Chondrocyte (in vitro differentiated cells): ENCODE data around the gene NMUR2. TPM values are rescaled to one million over a fixed set of nuclear protein-coding genes. Genes with fewer than 3 reads are reported as not detected.

ENCODE experiments used
- DNase-seq: peaks from one replicate; pipeline ENCODE4 v3.0.0; 2021; ENCODE audit warnings: mixed read lengths, low spot score
- H3K27ac Mint-ChIP-seq: one replicate; pipeline ENCODE4 v1.8.0; 2021; ENCODE audit warnings: mild to moderate bottlenecking, moderate library complexity, mixed read lengths; ENCODE audit not compliant: unreplicated experiment
- H3K27me3 Mint-ChIP-seq: 2 replicates; pipeline ENCODE4 v1.8.0; 2021; ENCODE audit warnings: low read depth, mixed read lengths
- H3K36me3 Mint-ChIP-seq: 2 replicates; pipeline ENCODE4 v1.8.0; 2021; ENCODE audit warnings: low read depth, mixed read lengths
- H3K4me1 Mint-ChIP-seq: 2 replicates; pipeline ENCODE4 v1.8.0; 2021; ENCODE audit warnings: low read depth, mild to moderate bottlenecking, mixed read lengths
- H3K4me3 Mint-ChIP-seq: one replicate; pipeline ENCODE4 v1.8.0; 2021; ENCODE audit warnings: mild to moderate bottlenecking, moderate library complexity, mixed read lengths; ENCODE audit not compliant: unreplicated experiment
- H3K9me3 Mint-ChIP-seq: 2 replicates; pipeline ENCODE4 v1.8.0; 2021; ENCODE audit warnings: low read depth, mixed read lengths
- CTCF ChIP-seq: fragments of 200-600 bp; sonication (generic); IDR thresholded peaks from 2 replicates; pipeline ENCODE4 v1.5.0; 2021; ENCODE audit warnings: antibody characterized with exemption, mild to moderate bottlenecking, moderate library complexity
- long read RNA-seq: library from polyadenylated mRNA; stranded (forward); transcript quantifications from one replicate; pipeline ENCODE4 v2.0.0, GENCODE V29; 2021
- total RNA-seq: library from RNA; stranded (reverse); gene quantifications from 3 replicates; pipeline ENCODE4 v1.2.1, GENCODE V29; 2021

Gene NMUR2
- not detected in 3 replicates for total RNA-seq
- long read RNA-seq = 0 reads

- H3K4me3 Mint-ChIP-seq = no peak within 1 kb of the TSS
- H3K27ac Mint-ChIP-seq = no peak within 1 kb of the TSS
These were observed at the start of gene NMUR2 for GRCh38 chr5:152405145-152405544. NMUR2 (minus strand) TSS chr5:152405279; CDS start chr5:152405113, 166 bp downstream.

GRCh38 chr5:152443935-152444334 is 38.9 kb upstream of the NMUR2 start:
- no peak for TF ChIP-seq CTCF
- no peak for DNase-seq
- H3K4me1 Mint-ChIP-seq = no peaks in the 10 kb centered on the region
- H3K27me3 Mint-ChIP-seq = peaks cover 5% of the 10 kb centered on the region
- no peaks in the 10 kb centered on the region for H3K36me3 Mint-ChIP-seq
- no peak overlapping the region for H3K27ac Mint-ChIP-seq
- H3K9me3 Mint-ChIP-seq = peaks cover 4% of the 10 kb centered on the region
- H3K4me3 Mint-ChIP-seq = no peak overlapping the region

More at GRCh38 chr5:152405145-152405544, at the start of gene NMUR2:
- Mint-ChIP-seq H3K9me3 (peaks cover 12% of the 10 kb centered on the region), H3K27me3 (peaks cover 7% of the 10 kb centered on the region), H3K4me1 (no peaks in the 10 kb centered on the region), H3K36me3 (no peaks in the 10 kb centered on the region)
- no peak for DNase-seq
- TF ChIP-seq CTCF = no peak

- no peaks in the 10 kb centered on the region for H3K4me1 Mint-ChIP-seq
- H3K27me3 Mint-ChIP-seq = peaks cover 5% of the 10 kb centered on the region
- peaks cover 4% of the 10 kb centered on the region for H3K9me3 Mint-ChIP-seq
- H3K27ac Mint-ChIP-seq = no peak overlapping the region
- no peak overlapping the region for H3K4me3 Mint-ChIP-seq
- no peaks in the 10 kb centered on the region for H3K36me3 Mint-ChIP-seq
- TF ChIP-seq CTCF = no peak
- no peak for DNase-seq
These were observed 34.7 kb upstream of the NMUR2 start for GRCh38 chr5:152439791-152440190.

- Mint-ChIP-seq H3K36me3 (no peaks in the 10 kb centered on the region), H3K27ac (no peak overlapping the region), H3K4me3 (no peak overlapping the region), H3K27me3 (no peaks in the 10 kb centered on the region), H3K9me3 (peaks cover 1% of the 10 kb centered on the region), H3K4me1 (no peaks in the 10 kb centered on the region)
- no peak for DNase-seq
- TF ChIP-seq CTCF = no peak
These were observed 32.8 kb upstream of the NMUR2 start for GRCh38 chr5:152437866-152438265.

GRCh38 chr5:152427721-152428120 is 22.6 kb upstream of the NMUR2 start:
- H3K27me3 Mint-ChIP-seq = peaks cover 1% of the 10 kb centered on the region
- H3K4me3 Mint-ChIP-seq = no peak overlapping the region
- H3K4me1 Mint-ChIP-seq = no peaks in the 10 kb centered on the region
- no peak overlapping the region for H3K27ac Mint-ChIP-seq
- no peak for TF ChIP-seq CTCF
- no peak for DNase-seq
- no peaks in the 10 kb centered on the region for H3K9me3 Mint-ChIP-seq
- no peaks in the 10 kb centered on the region for H3K36me3 Mint-ChIP-seq
